GM21360 (cell line): ENCODE data around the gene COL8A1.
"Not testable (repeated sequence)": the region's sequence is repeated elsewhere in the genome, so short reads cannot be mapped to it uniquely, and the experiment has no call there.

ENCODE experiments used
- ATAC-seq: cut with Tn5 transposase; IDR thresholded peaks from one replicate; pipeline ENCODE4 v1.9.1; 2021; ENCODE audit warnings: mild to moderate bottlenecking, moderate library complexity; ENCODE audit not compliant: unreplicated experiment

COL8A1 gene

GRCh38 chr3:99836681-99837080 is 198.3 kb downstream of the COL8A1 start:
- no peak for ATAC-seq

DNA sequence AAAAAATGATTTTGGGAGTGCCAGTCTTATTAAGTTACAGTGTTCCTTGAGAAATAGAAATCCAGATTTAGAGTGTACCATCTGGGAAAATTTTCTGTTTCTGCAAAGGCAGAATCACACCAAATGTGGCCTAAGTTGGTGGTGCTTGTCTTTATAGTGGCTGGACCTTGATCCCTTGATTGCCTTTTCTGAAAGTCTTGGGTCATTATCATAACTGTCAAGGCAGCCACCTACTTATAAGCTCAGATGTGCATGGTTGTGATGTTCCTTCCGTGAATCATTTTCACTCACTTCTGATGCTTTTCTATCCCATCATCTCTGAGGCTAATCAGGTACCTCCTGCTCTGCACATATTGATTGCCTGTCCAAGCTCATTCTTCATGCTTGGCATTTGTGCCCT is 199.3 kb downstream of the COL8A1 start:
- ATAC-seq: no peak

DNA sequence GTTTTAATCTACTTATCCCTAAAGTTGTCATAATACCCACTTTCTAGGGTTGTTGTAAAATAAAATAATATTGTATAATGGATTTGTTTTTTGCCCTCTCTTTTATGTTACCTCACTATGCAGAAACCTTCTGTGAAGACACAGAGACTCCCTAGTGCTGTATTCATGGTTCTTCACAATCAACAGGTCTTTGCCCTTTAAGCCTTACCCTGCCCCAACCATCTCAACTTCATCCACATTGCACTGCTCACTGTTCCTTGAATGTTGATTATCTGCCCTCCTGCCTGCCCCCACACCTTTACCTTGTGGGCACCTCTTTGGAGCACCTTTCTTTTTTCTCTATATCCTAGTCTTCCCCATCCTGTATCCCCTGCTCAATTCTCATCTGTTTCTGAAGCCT is 200.4 kb downstream of the COL8A1 start:
- ATAC-seq: no peak

DNA sequence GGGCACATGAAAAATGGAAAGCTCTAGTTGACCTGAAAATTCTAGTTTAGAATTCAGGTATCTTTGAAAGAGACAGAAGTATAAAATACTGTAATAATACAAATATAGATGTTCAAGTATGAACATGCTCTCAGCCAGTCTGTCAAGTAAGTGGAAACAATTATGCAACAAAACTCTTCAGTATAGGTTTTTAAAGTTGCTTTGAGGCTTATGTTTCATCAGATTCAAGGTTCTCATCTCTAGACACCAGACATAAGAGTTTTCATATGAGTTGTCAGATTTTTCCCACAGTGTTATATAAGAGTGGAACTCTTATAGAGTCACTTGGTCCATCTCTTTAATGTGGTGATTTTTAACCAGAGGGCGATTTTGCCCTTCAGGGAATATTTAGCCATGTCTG is 201.2 kb downstream of the COL8A1 start:
- ATAC-seq: no peak

DNA sequence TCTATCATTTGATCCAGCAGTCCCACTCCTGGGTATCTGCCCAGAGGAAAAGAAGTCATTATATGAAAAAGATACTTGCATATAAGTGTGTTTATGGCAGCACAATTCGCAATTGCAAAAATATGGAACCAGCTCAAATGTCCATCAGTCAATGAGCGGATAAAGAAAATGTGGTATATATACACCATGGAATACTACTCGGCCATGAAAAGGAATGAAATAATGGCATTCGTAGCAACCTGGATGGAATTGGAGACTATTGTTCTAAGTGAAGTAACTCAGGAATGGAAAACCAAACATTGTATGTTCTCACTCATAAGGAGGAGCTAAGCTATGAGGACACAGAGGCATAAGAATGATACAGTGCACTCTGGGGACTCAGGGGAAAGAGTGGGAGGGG is 203.6 kb downstream of the COL8A1 start:
- ATAC-seq: not testable (repeated sequence)

DNA sequence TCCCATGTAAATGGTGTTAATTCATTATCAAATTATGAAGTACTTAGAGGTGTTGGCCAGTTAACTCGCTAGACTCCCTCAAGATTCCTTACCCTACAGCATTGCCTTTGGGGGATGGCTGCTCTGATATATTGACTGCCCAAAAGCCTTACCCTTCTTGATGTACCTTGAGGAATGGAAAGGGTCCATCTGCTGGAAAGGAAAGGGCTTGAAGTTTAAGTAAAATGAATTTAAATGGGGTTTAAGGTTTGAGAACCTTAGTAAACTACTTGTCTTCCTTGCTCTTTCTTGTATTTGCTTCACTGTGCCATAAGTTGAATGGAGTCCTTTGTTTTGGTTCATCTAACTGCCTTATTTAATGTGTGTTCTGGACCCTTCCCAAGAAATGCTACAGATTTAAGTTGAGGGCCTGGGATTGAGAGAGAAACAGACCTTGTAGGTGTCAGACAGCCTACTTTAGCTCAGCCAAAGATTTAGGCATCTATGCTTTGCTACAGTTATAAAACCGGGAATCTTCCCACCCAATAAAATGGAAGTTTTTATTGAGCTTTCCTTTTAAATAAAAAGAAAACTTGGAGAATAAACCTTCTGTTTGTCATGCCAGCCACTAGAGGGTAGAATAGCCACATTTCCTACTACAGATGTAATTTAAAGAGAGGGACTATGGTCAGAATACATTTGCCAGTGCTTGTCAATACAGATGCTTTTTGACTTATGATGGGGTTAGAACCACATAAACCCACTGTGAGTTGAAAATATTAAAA is 204.6 kb downstream of the COL8A1 start:
- no peak for ATAC-seq

DNA sequence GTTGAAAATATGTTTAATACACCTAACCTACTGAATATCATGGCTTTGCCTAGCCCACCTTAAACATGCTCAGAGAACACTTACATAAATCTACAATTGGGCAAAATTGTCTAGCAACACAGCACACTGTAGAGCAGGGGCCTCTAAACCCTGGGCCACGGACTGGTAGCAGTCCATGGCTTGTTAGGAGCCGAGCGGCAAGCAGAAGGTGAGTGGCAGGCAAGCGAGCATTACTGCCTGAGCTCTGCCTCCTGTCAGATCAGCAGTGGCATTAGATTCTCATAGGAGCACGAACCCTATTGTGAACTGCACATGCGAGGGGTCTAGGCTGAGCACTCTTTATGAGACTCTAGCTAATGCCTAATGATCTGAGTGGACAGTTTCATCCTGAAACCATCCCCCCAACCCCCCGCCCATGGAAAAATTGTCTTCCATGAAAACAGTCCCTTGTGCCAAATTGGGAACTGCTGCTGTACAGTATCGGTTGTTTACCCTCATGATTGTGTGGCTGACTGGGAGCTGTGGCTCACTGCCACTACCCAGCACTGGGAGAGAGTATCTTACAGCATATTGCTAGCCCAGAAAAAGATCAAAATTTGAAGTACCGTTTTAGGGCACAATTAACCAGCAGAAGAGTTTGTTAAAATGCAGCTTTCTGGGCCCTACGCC is 205.3 kb downstream of the COL8A1 start:
- no peak for ATAC-seq

GRCh38 chr3:99845331-99845730 is 206.9 kb downstream of the COL8A1 start:
- ATAC-seq: no peak

GRCh38 chr3:99845999-99846398 is 207.6 kb downstream of the COL8A1 start:
- ATAC-seq: no peak

DNA sequence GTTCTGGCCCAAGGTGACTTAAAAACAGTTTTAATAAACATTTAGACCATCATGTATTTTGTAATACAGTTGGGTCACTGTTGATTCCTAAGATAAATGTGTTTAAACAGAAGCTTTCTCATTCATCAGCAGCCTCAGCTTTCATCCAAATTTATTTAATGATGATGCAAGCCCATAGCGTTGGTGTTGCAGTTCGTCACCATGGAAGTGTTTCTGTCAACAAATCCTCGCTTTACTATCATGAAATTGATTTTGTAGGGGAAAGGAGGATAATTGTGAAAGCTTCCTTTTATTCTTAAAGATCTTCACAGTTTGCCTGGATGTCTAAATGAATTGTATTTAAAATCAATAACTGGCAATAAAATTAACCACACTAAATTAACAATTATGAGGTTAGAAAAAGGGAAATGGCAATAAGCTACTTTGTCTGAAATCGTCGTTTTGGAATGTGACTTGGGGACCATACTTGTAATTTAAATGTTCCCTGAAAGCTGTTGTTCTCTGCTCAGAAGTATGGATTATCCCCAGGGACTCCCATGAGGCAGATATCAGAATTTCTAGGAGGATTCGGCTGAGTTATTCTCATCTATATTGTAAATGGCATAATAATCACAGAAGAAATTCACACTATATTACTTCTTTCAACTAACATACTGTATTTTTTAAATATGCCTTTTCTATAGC is 208.2 kb downstream of the COL8A1 start:
- no peak for ATAC-seq

DNA sequence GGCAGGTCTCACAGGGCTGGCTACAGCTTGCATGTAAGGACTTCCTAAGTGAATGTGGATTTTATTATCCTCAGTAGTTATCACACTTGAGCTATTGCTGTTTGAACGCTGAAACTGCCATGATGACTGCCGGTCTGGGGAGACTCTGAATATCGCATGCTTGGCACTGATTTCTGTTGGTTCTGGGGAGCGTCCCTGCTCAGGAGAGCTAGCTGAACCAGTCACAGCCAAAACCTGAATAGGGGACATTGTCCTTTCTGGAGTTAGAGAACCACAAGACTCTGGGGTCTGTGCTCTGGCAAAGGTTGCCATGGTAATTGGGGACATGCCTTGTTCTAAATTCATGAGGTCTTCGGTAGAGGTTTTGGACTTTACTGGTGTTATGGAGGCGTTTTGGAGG is 210.0 kb downstream of the COL8A1 start:
- ATAC-seq: no peak
